WTC11 (cell line): ENCODE data around the gene DBN1. TPM values are rescaled to one million over a fixed set of nuclear protein-coding genes. Genes with fewer than 3 reads are reported as not detected.

ENCODE experiments used
- ATAC-seq: fragments of 200-7000 bp; cut with Tn5 transposase; 2 replicates; pipeline ENCODE4 v1.10.0; 2021; ENCODE audit warnings: mild to moderate bottlenecking, moderate library complexity
- CTCF ChIA-PET: fragments of 300-600 bp; sonication (Branson Sonifier 250); formaldehyde crosslinking; loops from one replicate; lab custom pipeline; 2021; ENCODE audit warnings: antibody characterized with exemption; lab: Charles Lee
- POLR2A ChIA-PET: fragments of 350-600 bp; sonication (Branson Sonifier 250); formaldehyde crosslinking; loops from one replicate; lab custom pipeline; 2021; ENCODE audit warnings: antibody characterized with exemption; lab: Charles Lee
- DNase-seq: peaks from one replicate; pipeline ENCODE4 v3.0.0; 2021; ENCODE audit warnings: low spot score
- H3K27ac Mint-ChIP-seq: 2 replicates; pipeline ENCODE4 v1.8.0; 2021; ENCODE audit warnings: mixed read lengths
- H3K27me3 Mint-ChIP-seq: 2 replicates; pipeline ENCODE4 v1.8.0; 2021; ENCODE audit warnings: low read depth, mild to moderate bottlenecking, moderate library complexity, mixed read lengths
- H3K36me3 Mint-ChIP-seq: 2 replicates; pipeline ENCODE4 v1.8.0; 2021; ENCODE audit warnings: mixed read lengths
- H3K4me1 Mint-ChIP-seq: 2 replicates; pipeline ENCODE4 v1.8.0; 2022; ENCODE audit warnings: mixed read lengths
- H3K4me3 Mint-ChIP-seq: 2 replicates; pipeline ENCODE4 v1.8.0; 2021; ENCODE audit warnings: mild to moderate bottlenecking, moderate library complexity, mixed read lengths
- H3K9me3 Mint-ChIP-seq: 2 replicates; pipeline ENCODE4 v1.8.0; 2021; ENCODE audit warnings: mixed read lengths
- AR ChIP-seq: fragments of 250-450 bp; sonication (Bioruptor Pico); IDR thresholded peaks from 2 replicates; pipeline ENCODE4 v1.9.0; 2021; ENCODE audit warnings: mild to moderate bottlenecking
- E2F5 ChIP-seq: sonication (generic); formaldehyde crosslinking; IDR thresholded peaks from 2 replicates; pipeline ENCODE4 v1.8.1; 2022; ENCODE audit warnings: mild to moderate bottlenecking, moderate library complexity, missing genetic modification reagents
- GRHL2 ChIP-seq: fragments of 250-450 bp; sonication (Bioruptor Pico); IDR thresholded peaks from 2 replicates; pipeline ENCODE4 v1.8.0; 2022; ENCODE audit warnings: mild to moderate bottlenecking, moderate library complexity; ENCODE audit not compliant: insufficient replicate concordance, severe bottlenecking
- OVOL2 ChIP-seq: fragments of 250-450 bp; sonication (Bioruptor Pico); IDR thresholded peaks from 2 replicates; pipeline ENCODE4 v1.9.0; 2021; ENCODE audit warnings: mild to moderate bottlenecking, borderline replicate concordance
- TP53 ChIP-seq: sonication (generic); formaldehyde crosslinking; IDR thresholded peaks from 2 replicates; pipeline ENCODE4 v1.8.1; 2023; ENCODE audit warnings: mild to moderate bottlenecking, missing genetic modification reagents
- ZNF138 ChIP-seq: sonication (generic); formaldehyde crosslinking; conservative IDR thresholded peaks from 2 replicates; pipeline ENCODE4 v1.8.1; 2022; ENCODE audit warnings: mild to moderate bottlenecking, moderate library complexity, missing genetic modification reagents
- ZNF425 ChIP-seq: fragments of 250-450 bp; sonication (Bioruptor Pico); conservative IDR thresholded peaks from 2 replicates; pipeline ENCODE4 v1.9.0; 2021; ENCODE audit warnings: mild to moderate bottlenecking
- ZSCAN18 ChIP-seq: fragments of 250-450 bp; sonication (Bioruptor Pico); IDR thresholded peaks from 2 replicates; pipeline ENCODE4 v2.1.2; 2022; ENCODE audit warnings: mild to moderate bottlenecking, moderate library complexity
- total RNA-seq: library from RNA; stranded (reverse); gene quantifications from 3 replicates; pipeline ENCODE4 v1.2.3, GENCODE V29; 2021
- TF ChIP-seq, protein P1 (sequence below): sonication (generic); formaldehyde crosslinking; IDR thresholded peaks from 2 replicates; pipeline ENCODE4 v1.8.0; 2022; ENCODE audit warnings: mild to moderate bottlenecking, missing genetic modification reagents
- TF ChIP-seq, protein P2 (sequence below): sonication (generic); formaldehyde crosslinking; IDR thresholded peaks from 2 replicates; pipeline ENCODE4 v1.8.1; 2022; ENCODE audit warnings: mild to moderate bottlenecking, missing genetic modification reagents, moderate library complexity, borderline replicate concordance
- TF ChIP-seq, protein P3 (sequence below): fragments of 250-450 bp; sonication (Bioruptor Pico); IDR thresholded peaks from 2 replicates; pipeline ENCODE4 v1.9.0; 2021; ENCODE audit warnings: moderate library complexity, mild to moderate bottlenecking, inconsistent platforms, borderline replicate concordance

DBN1 gene
- total RNA-seq, 1 experiment from 2014 or later = 288 TPM

DNA sequence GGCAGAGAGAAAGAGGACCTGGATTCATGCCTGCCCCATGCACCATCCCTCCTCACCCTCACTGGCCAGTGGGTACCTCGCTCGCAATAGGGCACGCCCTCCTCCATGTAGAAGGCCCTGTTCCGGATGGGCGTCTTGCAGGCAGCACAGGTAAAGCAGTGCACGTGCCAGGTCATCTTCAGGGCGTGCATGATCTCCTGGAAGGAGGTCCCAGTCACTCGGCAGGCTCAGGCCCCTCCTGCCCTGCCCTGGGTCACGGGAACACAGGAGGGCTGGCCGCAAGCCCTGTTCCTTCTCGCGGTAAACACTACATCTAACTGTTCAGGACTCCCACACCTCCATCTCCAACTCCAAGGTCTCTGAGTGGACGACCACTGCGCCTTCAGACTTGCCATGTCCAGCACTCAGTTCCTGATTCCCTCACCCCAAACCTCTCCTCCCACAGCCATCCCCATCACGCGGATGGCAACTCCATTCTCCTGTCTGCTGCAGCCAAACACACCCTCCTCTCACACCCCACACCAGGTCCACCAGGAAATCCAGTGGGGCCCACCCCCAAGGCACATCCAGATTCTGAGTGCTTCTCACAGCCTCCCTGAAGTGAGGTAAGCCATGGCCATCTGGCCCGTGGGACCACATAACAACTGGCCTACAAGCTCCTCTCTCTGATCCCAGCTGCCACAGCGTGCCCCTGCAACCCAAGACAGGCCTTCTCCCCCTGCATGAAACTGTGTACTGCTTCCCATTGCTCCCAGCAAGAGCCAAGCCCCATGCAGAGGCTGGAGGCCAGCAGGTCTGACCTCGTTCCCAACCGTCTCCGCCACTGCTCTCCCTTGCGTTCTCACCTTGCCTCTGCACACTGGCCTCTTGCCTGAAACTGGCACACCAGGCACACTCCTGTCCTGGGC is 10.8 kb upstream of the DBN1 start (continued):
- no peak for TF ChIP-seq ZNF425 (CRISPR knock-in tag)
- TF ChIP-seq, protein P1, sequence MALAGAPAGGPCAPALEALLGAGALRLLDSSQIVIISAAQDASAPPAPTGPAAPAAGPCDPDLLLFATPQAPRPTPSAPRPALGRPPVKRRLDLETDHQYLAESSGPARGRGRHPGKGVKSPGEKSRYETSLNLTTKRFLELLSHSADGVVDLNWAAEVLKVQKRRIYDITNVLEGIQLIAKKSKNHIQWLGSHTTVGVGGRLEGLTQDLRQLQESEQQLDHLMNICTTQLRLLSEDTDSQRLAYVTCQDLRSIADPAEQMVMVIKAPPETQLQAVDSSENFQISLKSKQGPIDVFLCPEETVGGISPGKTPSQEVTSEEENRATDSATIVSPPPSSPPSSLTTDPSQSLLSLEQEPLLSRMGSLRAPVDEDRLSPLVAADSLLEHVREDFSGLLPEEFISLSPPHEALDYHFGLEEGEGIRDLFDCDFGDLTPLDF (CRISPR knock-in tag) = no peak
- TF ChIP-seq, protein P2, sequence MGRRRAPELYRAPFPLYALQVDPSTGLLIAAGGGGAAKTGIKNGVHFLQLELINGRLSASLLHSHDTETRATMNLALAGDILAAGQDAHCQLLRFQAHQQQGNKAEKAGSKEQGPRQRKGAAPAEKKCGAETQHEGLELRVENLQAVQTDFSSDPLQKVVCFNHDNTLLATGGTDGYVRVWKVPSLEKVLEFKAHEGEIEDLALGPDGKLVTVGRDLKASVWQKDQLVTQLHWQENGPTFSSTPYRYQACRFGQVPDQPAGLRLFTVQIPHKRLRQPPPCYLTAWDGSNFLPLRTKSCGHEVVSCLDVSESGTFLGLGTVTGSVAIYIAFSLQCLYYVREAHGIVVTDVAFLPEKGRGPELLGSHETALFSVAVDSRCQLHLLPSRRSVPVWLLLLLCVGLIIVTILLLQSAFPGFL = no peak
- no peak for TF ChIP-seq ZSCAN18 (CRISPR knock-in tag)

DNA sequence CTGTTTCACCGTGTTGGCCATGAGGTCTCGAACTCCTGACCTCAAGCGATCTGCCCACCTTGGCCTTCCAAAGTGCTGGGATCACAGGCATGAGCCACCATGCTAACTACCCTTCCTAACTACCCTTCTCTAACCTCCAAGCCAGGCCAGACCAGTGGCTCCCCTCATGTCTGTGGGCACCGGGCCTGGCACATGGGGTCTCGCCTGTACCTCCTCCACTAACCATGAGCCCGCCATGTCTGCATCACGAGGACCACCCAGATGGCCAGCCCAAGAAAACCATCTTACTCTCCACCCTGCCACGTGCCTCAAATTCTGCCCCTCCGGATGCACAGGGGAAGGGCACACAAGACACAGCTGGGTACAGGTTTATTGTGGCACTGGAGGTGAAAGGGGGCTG is 9.6 kb upstream of the DBN1 start:
- Mint-ChIP-seq H3K36me3 (peaks cover 38% of the 10 kb centered on the region), H3K4me3 (no peak overlapping the region), H3K27me3 (no peaks in the 10 kb centered on the region), H3K27ac (no peak overlapping the region), H3K9me3 (no peaks in the 10 kb centered on the region), H3K4me1 (no peaks in the 10 kb centered on the region)
- CTCF ChIA-PET = interaction anchor here (16.7 kb wide), 1 partner anchor 10 kb away, joined by 230 read pairs; the partner anchor contains the start of gene PDLIM7
- POLR2A ChIA-PET = interaction anchor here (0.6 kb wide), 2 partner anchors 13 to 93 kb away, joined by 3 to 5 read pairs; no protein-coding TSS in a partner anchor
- DNase-seq (no peak), ATAC-seq (no peak)
- no peak for TF ChIP-seq TP53
- TF ChIP-seq OVOL2 = no peak
- TF ChIP-seq ZNF138 (CRISPR knock-in tag) = no peak
- no peak for TF ChIP-seq GRHL2 (CRISPR knock-in tag)
- TF ChIP-seq, protein P3, sequence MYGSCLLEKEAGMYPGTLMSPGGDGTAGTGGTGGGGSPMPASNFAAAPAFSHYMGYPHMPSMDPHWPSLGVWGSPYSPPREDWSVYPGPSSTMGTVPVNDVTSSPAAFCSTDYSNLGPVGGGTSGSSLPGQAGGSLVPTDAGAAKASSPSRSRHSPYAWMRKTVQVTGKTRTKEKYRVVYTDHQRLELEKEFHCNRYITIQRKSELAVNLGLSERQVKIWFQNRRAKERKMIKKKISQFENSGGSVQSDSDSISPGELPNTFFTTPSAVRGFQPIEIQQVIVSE (CRISPR knock-in tag) = no peak

- no peak overlapping the region for H3K27ac Mint-ChIP-seq
- ATAC-seq (peak; percentile 5; the same call in 1 of the 2 replicates), DNase-seq (no peak)
- no peak overlapping the region for H3K4me3 Mint-ChIP-seq
- H3K36me3 Mint-ChIP-seq = peaks cover 32% of the 10 kb centered on the region
- H3K27me3 Mint-ChIP-seq = no peaks in the 10 kb centered on the region
- TF ChIP-seq AR = 0 out of 2 replicates have a peak, but pooled peaks have one; percentile 55
- no peak for TF ChIP-seq E2F5 (CRISPR knock-in tag)
- ChIA-PET POLR2A (interaction anchor here (0.6 kb wide), 1 partner anchor 93 kb away, joined by 5 read pairs; no protein-coding TSS in a partner anchor), CTCF (interaction anchor here (16.7 kb wide), 1 partner anchor 11 kb away, joined by 230 read pairs; the partner anchor contains the start of gene PDLIM7)
- H3K9me3 Mint-ChIP-seq = no peaks in the 10 kb centered on the region
- no peaks in the 10 kb centered on the region for H3K4me1 Mint-ChIP-seq
Measured at GRCh38 chr5:177482359-177482795, 8.9 kb upstream of the DBN1 start.
